Osteocyte (in vitro differentiated cells): Measurements from ENCODE around the gene LINC01488. TPM values are rescaled to one million over a fixed set of nuclear protein-coding genes. Genes with fewer than 3 reads are reported as not detected.

Source experiments
- DNase-seq: peaks from one replicate; pipeline ENCODE4 v3.0.0; 2021; ENCODE audit warnings: mixed read lengths; ENCODE audit not compliant: unreplicated experiment; ENCODE audit errors: extremely low spot score
- H3K27ac Mint-ChIP-seq: one replicate; pipeline ENCODE4 v1.8.0; 2021; ENCODE audit warnings: mild to moderate bottlenecking, mixed read lengths; ENCODE audit not compliant: unreplicated experiment
- H3K27me3 Mint-ChIP-seq: one replicate; pipeline ENCODE4 v1.8.0; 2021; ENCODE audit warnings: mixed read lengths; ENCODE audit not compliant: unreplicated experiment
- H3K36me3 Mint-ChIP-seq: one replicate; pipeline ENCODE4 v1.8.0; 2021; ENCODE audit warnings: mixed read lengths; ENCODE audit not compliant: unreplicated experiment
- H3K4me1 Mint-ChIP-seq: one replicate; pipeline ENCODE4 v1.8.0; 2021; ENCODE audit warnings: mixed read lengths; ENCODE audit not compliant: unreplicated experiment
- H3K4me3 Mint-ChIP-seq: one replicate; pipeline ENCODE4 v1.8.0; 2021; ENCODE audit warnings: mild to moderate bottlenecking, moderate library complexity, mixed read lengths; ENCODE audit not compliant: unreplicated experiment
- H3K9me3 Mint-ChIP-seq: one replicate; pipeline ENCODE4 v1.8.0; 2021; ENCODE audit warnings: mixed read lengths; ENCODE audit not compliant: unreplicated experiment
- total RNA-seq: library from RNA; stranded (reverse); gene quantifications from 2 replicates; pipeline ENCODE4 v1.2.1, GENCODE V29; 2021
- TF ChIP-seq, protein P1 (sequence below): fragments of 200-600 bp; sonication (generic); IDR thresholded peaks from 2 replicates; pipeline ENCODE4 v1.5.0; 2021; ENCODE audit warnings: antibody characterized with exemption, mild to moderate bottlenecking, moderate library complexity

LINC01488 gene
- total RNA-seq, 1 donor from 2014 or later = not detected

DNA sequence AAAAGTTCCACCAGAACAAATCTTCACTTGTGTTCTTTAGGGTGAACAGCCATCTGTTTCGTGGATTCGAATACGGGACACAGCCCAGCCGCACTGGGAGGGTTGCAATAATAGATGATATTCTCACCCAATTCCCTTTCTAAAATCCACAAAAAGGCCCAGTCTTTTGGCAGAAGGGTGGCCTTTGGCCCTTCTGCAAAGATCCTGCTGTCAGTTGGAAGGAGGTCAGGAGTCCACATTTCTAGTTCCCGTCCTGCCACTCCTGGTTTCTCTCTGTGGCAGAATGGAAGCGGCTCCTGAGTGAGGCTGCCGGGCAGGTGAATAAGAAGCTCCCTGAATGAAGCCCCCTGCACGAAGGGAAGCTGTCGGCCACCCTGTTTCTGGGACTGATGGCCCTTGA lies 11.2 kb upstream of the LINC01488 start:
- H3K27ac Mint-ChIP-seq = no peak overlapping the region
- no peaks in the 10 kb centered on the region for H3K27me3 Mint-ChIP-seq
- TF ChIP-seq, protein P1, sequence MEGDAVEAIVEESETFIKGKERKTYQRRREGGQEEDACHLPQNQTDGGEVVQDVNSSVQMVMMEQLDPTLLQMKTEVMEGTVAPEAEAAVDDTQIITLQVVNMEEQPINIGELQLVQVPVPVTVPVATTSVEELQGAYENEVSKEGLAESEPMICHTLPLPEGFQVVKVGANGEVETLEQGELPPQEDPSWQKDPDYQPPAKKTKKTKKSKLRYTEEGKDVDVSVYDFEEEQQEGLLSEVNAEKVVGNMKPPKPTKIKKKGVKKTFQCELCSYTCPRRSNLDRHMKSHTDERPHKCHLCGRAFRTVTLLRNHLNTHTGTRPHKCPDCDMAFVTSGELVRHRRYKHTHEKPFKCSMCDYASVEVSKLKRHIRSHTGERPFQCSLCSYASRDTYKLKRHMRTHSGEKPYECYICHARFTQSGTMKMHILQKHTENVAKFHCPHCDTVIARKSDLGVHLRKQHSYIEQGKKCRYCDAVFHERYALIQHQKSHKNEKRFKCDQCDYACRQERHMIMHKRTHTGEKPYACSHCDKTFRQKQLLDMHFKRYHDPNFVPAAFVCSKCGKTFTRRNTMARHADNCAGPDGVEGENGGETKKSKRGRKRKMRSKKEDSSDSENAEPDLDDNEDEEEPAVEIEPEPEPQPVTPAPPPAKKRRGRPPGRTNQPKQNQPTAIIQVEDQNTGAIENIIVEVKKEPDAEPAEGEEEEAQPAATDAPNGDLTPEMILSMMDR = no peak
- H3K36me3 Mint-ChIP-seq = no peaks in the 10 kb centered on the region
- H3K9me3 Mint-ChIP-seq = peaks cover 7% of the 10 kb centered on the region
- peaks cover 5% of the 10 kb centered on the region for H3K4me1 Mint-ChIP-seq
- DNase-seq = no peak
- H3K4me3 Mint-ChIP-seq = no peak overlapping the region

DNA sequence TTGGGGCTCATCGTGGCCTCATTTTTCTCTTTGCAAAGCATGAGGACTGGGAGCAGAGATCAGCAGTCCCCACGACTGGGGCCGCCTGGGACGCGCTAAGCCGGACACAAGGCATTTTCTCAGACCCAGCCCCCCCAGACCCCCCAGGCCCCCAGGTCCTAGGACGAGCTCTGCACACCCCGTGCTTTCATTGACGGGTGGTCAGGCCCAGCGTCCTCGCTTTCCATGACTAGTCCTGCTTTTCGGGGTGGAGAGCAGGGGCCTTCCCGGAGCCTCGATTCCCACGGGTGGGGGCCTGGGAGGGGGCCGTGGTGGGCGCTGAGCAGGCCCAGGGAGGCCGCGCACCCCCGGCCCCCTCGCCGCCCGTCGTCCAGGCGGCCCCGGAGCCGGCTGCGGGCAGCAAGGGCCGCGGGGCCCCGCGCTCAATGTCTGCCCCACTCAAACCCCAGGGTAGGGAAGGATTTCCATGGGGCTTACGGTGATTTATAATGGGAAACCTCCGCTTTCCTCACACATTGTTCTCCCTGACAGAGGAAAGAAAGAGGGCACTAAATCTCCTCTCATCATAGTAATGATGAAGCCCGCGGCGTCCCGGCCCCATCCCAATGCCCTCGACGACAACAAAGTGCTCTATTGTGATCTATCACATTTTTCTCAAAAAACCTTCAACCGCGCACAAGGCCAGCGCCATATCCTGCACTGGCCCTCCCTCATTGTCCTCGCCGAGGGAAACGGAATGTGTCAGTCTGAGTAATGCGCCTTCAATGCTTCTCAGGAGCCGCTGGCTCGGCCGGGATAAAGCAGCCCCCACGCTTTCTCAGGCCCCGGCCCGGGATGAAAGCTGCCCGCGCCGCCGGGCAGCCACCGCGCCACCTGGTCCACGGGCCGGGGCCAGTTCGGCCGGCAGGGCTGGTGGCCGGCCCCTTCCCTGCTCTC lies 10.4 kb upstream of the LINC01488 start:
- H3K36me3 Mint-ChIP-seq = no peaks in the 10 kb centered on the region
- DNase-seq = no peak
- no peak overlapping the region for H3K4me3 Mint-ChIP-seq

DNA sequence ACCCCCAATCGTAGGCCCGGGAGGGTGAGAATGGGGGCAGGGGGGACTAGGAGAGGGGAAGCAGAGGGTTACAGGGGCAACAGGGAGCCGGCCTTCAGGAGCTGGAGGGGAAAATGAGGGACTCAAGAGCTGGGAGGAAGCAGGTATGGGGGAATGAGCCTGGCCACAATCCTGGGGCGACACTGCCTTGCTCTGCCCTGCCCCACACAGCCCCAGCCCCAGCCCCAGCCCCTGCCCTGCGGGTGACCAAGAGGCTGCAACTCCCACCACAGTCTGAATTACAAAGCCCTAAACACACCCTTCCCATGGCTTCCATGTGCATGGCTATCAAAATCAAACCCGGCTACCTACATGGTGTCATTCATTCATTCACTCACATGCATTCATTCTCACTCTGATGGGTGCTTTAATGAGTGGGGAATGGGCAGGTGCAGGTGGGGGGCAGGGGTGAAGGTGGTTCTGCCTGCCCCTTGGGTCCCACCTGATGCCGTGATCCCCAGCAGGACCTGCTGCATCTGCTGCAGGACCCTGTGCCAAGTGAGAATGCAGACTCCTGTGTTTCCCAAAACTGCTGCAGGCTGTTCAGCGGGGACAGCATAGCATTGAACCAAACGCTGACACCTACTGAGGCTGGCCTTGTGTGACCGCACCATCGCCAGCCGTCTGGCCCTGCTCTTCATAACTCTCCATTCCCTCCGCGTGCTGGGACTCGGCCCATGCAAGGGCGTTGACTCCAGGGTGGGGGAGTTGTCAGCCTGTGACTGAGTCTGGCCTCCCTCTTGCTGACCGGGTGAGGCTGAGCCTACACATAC lies 9.5 kb upstream of the LINC01488 start:
- H3K9me3 Mint-ChIP-seq = peaks cover 7% of the 10 kb centered on the region
- DNase-seq = no peak
- no peaks in the 10 kb centered on the region for H3K36me3 Mint-ChIP-seq
- H3K4me3 Mint-ChIP-seq = no peak overlapping the region
- no peak overlapping the region for H3K27ac Mint-ChIP-seq
- TF ChIP-seq, protein P1 = no peak
- H3K4me1 Mint-ChIP-seq = peaks cover 2% of the 10 kb centered on the region
- H3K27me3 Mint-ChIP-seq = no peaks in the 10 kb centered on the region

More for the DNA sequence above, 10.4 kb upstream of the LINC01488 start:
- peaks cover 7% of the 10 kb centered on the region for H3K9me3 Mint-ChIP-seq
- H3K27ac Mint-ChIP-seq = no peak overlapping the region
- no peaks in the 10 kb centered on the region for H3K27me3 Mint-ChIP-seq
- H3K4me1 Mint-ChIP-seq = peaks cover 5% of the 10 kb centered on the region
- TF ChIP-seq, protein P1 = no peak

DNA sequence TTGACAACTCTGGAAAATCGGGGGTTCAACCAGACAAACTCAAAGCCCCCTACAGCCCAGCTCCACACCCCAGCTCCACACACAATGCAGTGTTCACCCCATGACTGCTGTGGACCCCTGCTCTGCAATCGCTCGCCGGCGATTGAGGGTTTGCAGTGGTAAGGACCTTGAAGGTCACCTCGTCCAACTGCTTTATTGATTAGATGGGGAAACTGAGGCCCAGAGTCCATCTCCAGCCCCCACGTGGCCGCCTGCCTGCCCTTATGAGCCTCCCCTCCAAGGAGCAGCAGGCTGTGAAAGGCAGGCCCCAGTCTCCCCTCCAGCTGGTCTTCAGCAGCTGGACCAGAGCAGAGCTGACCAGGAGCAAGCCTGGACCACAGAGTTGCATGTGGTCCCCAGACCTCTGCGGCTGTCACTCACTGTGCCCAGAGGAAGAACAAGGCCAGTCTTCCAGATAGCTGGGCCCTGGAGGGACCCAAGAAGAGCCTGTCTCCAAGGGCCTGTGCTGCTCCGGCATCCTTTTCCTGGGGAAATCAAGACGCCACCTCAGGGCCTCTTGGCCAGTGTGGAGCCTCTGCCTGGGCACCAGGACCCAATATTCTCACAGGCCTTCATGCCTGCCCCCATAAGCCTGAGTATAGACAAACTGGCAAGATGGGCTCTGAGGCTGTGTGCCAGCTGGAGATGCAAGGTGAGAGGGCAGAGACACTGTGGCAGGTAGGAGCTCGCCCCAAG lies 8.8 kb upstream of the LINC01488 start:
- Mint-ChIP-seq H3K4me1 (no peaks in the 10 kb centered on the region), H3K27me3 (no peaks in the 10 kb centered on the region), H3K4me3 (no peak overlapping the region), H3K36me3 (no peaks in the 10 kb centered on the region), H3K27ac (no peak overlapping the region), H3K9me3 (peaks cover 7% of the 10 kb centered on the region)
- no peak for DNase-seq
- TF ChIP-seq, protein P1 = no peak
